Nephron progenitor cell (in vitro differentiated cells): ENCODE measurements around the gene PHC2.

Experiments used
- DNase-seq: peaks from one replicate; pipeline ENCODE4 v3.0.0; 2021
- H3K27ac Mint-ChIP-seq: 2 replicates; pipeline ENCODE4 v1.8.0; 2021; ENCODE audit warnings: mild to moderate bottlenecking, moderate library complexity, mixed read lengths
- H3K27me3 Mint-ChIP-seq: 2 replicates; pipeline ENCODE4 v1.8.0; 2021; ENCODE audit warnings: mild to moderate bottlenecking, low read depth, mixed read lengths; ENCODE audit not compliant: poor library complexity
- H3K36me3 Mint-ChIP-seq: 2 replicates; pipeline ENCODE4 v1.8.0; 2021; ENCODE audit warnings: low read depth, mixed read lengths
- H3K4me1 Mint-ChIP-seq: 2 replicates; pipeline ENCODE4 v1.8.0; 2021; ENCODE audit warnings: mixed read lengths
- H3K4me3 Mint-ChIP-seq: 2 replicates; pipeline ENCODE4 v1.8.0; 2021; ENCODE audit warnings: mild to moderate bottlenecking, moderate library complexity, mixed read lengths
- H3K9me3 Mint-ChIP-seq: 2 replicates; pipeline ENCODE4 v1.8.0; 2021; ENCODE audit warnings: mild to moderate bottlenecking, moderate library complexity, mixed read lengths
- CTCF ChIP-seq: fragments of 200-600 bp; sonication (generic); IDR thresholded peaks from 2 replicates; pipeline ENCODE4 v1.5.0; 2021; ENCODE audit warnings: antibody characterized with exemption

The PHC2 gene

DNA sequence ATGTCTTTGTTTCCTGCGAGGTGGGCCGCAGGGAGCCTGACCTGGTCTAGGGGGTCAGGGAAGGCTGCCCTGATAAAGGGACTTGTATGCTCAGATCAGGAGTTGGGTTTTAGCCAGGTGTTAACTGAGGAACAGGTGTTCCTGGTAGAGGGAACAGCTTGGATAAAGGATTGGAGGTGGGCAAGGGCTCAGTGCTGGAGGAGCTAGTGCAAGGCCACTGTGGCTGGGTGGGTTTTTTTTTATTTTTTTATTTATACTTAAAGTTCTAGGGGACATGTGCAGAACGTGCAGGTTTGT lies 141.1 kb downstream of the PHC2 start:
- H3K36me3 Mint-ChIP-seq = peaks cover 76% of the 10 kb centered on the region
- no peak overlapping the region for H3K27ac Mint-ChIP-seq
- no peak overlapping the region for H3K4me3 Mint-ChIP-seq
- no peaks in the 10 kb centered on the region for H3K27me3 Mint-ChIP-seq
- H3K4me1 Mint-ChIP-seq = peaks cover 17% of the 10 kb centered on the region
- no peak for TF ChIP-seq CTCF
- DNase-seq = no peak
- peaks cover 15% of the 10 kb centered on the region for H3K9me3 Mint-ChIP-seq

DNA sequence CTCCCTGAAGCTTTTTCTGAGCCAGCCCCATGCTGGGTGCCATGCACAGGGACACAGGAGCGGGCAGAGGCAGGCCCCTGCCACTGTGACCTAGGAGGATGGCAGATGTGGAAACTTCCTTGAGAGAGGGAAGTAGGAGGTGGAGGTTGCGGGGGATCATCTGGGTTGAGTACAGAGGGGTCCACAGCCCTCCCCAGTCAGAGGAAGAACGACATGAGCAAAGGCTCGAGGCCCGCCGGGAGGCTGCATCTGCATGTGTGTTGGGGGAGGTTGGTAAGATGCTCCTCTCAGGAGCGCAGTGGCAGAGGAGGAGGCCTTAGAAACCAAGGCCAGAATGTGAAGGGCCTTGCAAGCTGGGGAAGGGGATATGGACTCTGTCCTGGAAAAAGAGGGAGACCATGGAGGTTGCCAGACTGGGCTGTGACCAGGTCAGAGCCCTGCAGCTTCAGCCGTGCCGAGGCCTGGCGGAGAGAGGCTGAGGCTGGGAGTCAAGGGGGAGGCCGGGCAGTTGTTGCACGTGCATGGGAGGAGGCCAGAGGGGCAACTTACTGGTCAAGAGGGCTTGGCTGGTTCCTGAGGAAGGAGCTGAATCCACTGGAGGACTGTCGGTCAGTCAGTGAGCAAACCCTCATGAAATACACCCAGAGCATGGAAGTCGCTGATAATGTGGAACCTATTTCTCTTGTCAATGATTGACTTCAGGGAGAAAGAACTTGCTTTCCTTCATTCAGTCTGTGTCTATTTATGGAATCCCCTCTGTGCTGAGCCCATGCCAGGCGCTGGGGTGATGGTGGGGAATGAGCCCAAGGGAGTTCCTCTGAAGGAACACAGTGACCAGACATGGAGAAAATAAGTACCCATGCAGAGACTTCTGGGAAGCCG lies 141.7 kb downstream of the PHC2 start:
- Mint-ChIP-seq H3K4me1 (peaks cover 21% of the 10 kb centered on the region), H3K27me3 (no peaks in the 10 kb centered on the region), H3K4me3 (no peak overlapping the region), H3K27ac (no peak overlapping the region), H3K9me3 (peaks cover 15% of the 10 kb centered on the region), H3K36me3 (peaks cover 78% of the 10 kb centered on the region)
- TF ChIP-seq CTCF = no peak
- DNase-seq = no peak

DNA sequence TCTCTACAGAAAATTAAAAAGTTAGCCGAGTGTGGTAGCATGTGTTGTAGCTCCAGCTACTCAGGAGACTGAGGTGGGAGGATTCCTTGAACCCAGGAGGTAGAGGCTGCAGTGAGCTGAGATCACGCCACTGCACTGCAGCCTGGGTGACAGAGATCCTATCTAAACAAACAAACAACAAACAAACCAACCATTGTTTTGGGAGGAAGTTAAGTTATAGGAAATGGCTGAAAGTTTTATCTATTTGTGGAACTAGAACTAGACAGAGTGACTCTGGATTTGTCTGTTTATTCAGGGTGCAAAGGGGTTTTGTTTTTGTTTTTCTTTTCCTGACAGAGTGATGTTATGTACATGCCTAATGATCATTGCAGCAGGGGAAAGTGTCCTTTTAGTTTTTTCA lies 143.6 kb downstream of the PHC2 start:
- H3K4me1 Mint-ChIP-seq = peaks cover 28% of the 10 kb centered on the region
- H3K27ac Mint-ChIP-seq = peak overlapping the region; percentile 21
- peaks cover 15% of the 10 kb centered on the region for H3K9me3 Mint-ChIP-seq
- DNase-seq = no peak
- H3K4me3 Mint-ChIP-seq = no peak overlapping the region
- peaks cover 82% of the 10 kb centered on the region for H3K36me3 Mint-ChIP-seq
- H3K27me3 Mint-ChIP-seq = no peaks in the 10 kb centered on the region
- TF ChIP-seq CTCF = no peak

GRCh38 chr1:33286451-33287185 lies 144.3 kb downstream of the PHC2 start:
- H3K4me1 Mint-ChIP-seq = peaks cover 28% of the 10 kb centered on the region

GRCh38 chr1:33284049-33284448 lies 146.8 kb downstream of the PHC2 start:
- DNase-seq = no peak
- peaks cover 85% of the 10 kb centered on the region for H3K36me3 Mint-ChIP-seq
- no peak for TF ChIP-seq CTCF
- H3K4me3 Mint-ChIP-seq = no peak overlapping the region
- no peaks in the 10 kb centered on the region for H3K27me3 Mint-ChIP-seq
- H3K9me3 Mint-ChIP-seq = peaks cover 4% of the 10 kb centered on the region
- H3K4me1 Mint-ChIP-seq = peaks cover 28% of the 10 kb centered on the region
- peak overlapping the region; percentile 88 for H3K27ac Mint-ChIP-seq

More at GRCh38 chr1:33286451-33287185, 144.3 kb downstream of the PHC2 start:
- Mint-ChIP-seq H3K36me3 (peaks cover 88% of the 10 kb centered on the region), H3K9me3 (peaks cover 15% of the 10 kb centered on the region), H3K27me3 (no peaks in the 10 kb centered on the region), H3K4me3 (no peak overlapping the region), H3K27ac (peak overlapping the region; percentile 82)
- no peak for TF ChIP-seq CTCF
- DNase-seq = no peak
